Measurements from ENCODE around the gene MDM4. TPM values are rescaled to one million over a fixed set of nuclear protein-coding genes. Genes with fewer than 3 reads are reported as not detected.
"Not testable (repeated sequence)": the region's sequence is repeated elsewhere in the genome, so short reads cannot be mapped to it uniquely, and the experiment has no call there.

The MDM4 gene
- total and polyA plus RNA-seq, 2 donors (not counting 1 experiment from before 2014, with no cell fraction given) = 23.6 to 41.0 TPM

DNA sequence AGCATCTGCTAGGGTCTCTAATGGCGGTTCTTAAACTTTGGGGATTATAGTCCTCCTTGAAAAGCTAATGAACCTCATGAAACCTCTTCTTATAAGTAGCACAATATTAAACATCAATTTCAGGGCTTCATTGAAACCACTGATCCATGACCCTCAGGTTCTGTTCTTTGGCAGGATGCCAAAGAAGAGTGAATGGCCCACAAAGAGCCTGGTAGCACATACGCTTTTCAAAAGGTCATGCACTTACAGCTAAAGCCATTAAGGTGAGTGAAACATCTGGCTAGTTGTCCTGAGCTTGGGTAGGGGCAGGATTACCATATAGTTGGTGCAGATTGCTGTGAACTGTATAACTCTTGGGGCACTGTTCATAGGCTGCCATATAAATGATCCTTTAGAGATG, 42.3 kb downstream of the MDM4 start:
- Histone ChIP-seq H3K36me3 (ENCODE audit: control insufficient read depth, insufficient read depth, low read length) (no peaks in the 10 kb centered on the region), H2AFZ (ENCODE audit: low read length) (no peak overlapping the region), H3K4me3 (replicated peaks in 1 of 4; ENCODE audit: control extremely low read depth in 1 of 4, insufficient read depth in 1 of 4, low read depth in 3 of 4, low read length in 4 of 4) (no peak overlapping the region), H3K27me3 (ENCODE audit: control insufficient read depth, insufficient read depth, low read length) (no peaks in the 10 kb centered on the region), H3K9ac (ENCODE audit: insufficient read depth, low read length) (no peak overlapping the region), H3K79me2 (ENCODE audit: control insufficient read depth, insufficient read depth, low read length) (no peaks in the 10 kb centered on the region), H3K27ac (ENCODE audit: insufficient read depth, low read length) (no peak overlapping the region), H4K20me1 (ENCODE audit: control insufficient read depth, extremely low read depth, insufficient read depth, low read length) (no peaks in the 10 kb centered on the region), H3K4me1 (ENCODE audit: control insufficient read depth, extremely low read depth, insufficient read depth, low read length) (no peaks in the 10 kb centered on the region), H3K4me2 (ENCODE audit: extremely low read depth, insufficient read depth, low read length) (no peak overlapping the region), H3K9me3 (ENCODE audit: control insufficient read depth, insufficient read depth, low read depth, low read length) (no peaks in the 10 kb centered on the region)
- DNase-seq (ENCODE audit: low read depth in 2 of 2) = no peak
- no peak for TF ChIP-seq EZH2 (IDR thresholded peaks at IDR 0.05; ENCODE audit: low read length, missing control alignments)
- TF ChIP-seq, protein P1, sequence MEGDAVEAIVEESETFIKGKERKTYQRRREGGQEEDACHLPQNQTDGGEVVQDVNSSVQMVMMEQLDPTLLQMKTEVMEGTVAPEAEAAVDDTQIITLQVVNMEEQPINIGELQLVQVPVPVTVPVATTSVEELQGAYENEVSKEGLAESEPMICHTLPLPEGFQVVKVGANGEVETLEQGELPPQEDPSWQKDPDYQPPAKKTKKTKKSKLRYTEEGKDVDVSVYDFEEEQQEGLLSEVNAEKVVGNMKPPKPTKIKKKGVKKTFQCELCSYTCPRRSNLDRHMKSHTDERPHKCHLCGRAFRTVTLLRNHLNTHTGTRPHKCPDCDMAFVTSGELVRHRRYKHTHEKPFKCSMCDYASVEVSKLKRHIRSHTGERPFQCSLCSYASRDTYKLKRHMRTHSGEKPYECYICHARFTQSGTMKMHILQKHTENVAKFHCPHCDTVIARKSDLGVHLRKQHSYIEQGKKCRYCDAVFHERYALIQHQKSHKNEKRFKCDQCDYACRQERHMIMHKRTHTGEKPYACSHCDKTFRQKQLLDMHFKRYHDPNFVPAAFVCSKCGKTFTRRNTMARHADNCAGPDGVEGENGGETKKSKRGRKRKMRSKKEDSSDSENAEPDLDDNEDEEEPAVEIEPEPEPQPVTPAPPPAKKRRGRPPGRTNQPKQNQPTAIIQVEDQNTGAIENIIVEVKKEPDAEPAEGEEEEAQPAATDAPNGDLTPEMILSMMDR (conservative IDR thresholded peaks at IDR 0.05 in 1 of 2, IDR thresholded peaks at IDR 0.05 in 1 of 2; ENCODE audit: low read depth in 1 of 2, low read length in 2 of 2) = no peak

DNA sequence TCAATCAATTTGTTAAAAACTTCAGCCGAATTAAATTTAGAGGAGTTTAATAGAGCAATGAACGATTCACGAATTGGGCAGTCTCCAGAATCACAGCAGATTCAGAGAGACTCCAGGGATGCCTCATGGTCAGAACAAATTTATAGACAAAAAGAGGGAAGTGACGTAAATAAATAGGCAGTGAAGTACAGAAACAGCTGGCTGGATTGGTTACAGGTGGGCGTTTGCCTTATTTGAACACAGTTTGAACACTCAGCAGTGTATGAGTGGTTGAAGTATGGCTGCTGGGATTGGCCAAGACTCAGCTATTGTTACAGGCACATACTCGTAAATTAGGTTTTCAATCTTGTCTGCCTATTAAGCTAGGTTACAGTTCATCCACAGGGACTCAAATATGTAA, 43.8 kb downstream of the MDM4 start:
- not testable (repeated sequence) for H3K4me3 ChIP-seq (replicated peaks in 1 of 4; ENCODE audit: control extremely low read depth in 1 of 4, insufficient read depth in 1 of 4, low read depth in 3 of 4, low read length in 4 of 4); H3K4me1 ChIP-seq (ENCODE audit: control insufficient read depth, extremely low read depth, insufficient read depth, low read length); H3K27me3 ChIP-seq (ENCODE audit: control insufficient read depth, insufficient read depth, low read length); H4K20me1 ChIP-seq (ENCODE audit: control insufficient read depth, extremely low read depth, insufficient read depth, low read length); H3K79me2 ChIP-seq (ENCODE audit: control insufficient read depth, insufficient read depth, low read length); H2AFZ ChIP-seq (ENCODE audit: low read length); H3K27ac ChIP-seq (ENCODE audit: insufficient read depth, low read length); H3K36me3 ChIP-seq (ENCODE audit: control insufficient read depth, insufficient read depth, low read length); H3K4me2 ChIP-seq (ENCODE audit: extremely low read depth, insufficient read depth, low read length); H3K9me3 ChIP-seq (ENCODE audit: control insufficient read depth, insufficient read depth, low read depth, low read length); H3K9ac ChIP-seq (ENCODE audit: insufficient read depth, low read length)
- DNase-seq (ENCODE audit: low read depth in 2 of 2) = peak in 1 of 2 donors; percentile 6

DNA sequence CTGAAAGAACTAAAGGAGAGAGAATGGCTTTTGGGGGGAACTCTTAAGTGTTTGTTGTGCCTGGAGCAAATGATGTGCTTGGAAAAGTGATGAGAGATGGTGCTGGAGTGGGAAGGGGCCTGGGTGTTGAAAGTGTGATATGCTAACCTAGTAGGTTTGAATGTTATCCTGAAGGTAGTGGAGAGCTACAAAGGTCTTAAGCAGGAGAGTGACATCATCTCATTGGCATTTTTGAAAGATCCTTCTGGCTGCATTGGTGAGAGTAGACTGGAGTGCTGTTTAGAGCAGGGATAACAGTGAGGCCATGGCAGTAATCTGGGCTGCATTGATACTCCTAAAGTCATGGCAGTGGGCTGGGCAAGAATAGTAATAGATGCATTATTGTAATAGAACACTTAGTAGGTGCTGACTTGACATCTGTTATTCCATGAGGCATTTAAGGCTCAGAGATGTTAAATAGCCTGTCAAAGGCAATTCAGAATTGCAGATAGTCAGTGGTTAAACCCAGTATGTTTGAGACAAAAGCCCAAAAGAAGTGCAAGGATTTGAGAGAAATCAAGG, 44.5 kb downstream of the MDM4 start:
- TF ChIP-seq, protein P1 (conservative IDR thresholded peaks at IDR 0.05 in 1 of 2, IDR thresholded peaks at IDR 0.05 in 1 of 2; ENCODE audit: low read depth in 1 of 2, low read length in 2 of 2) = no peak
- no peak for TF ChIP-seq EZH2 (IDR thresholded peaks at IDR 0.05; ENCODE audit: low read length, missing control alignments)
- no peak overlapping the region for H3K9ac ChIP-seq (ENCODE audit: insufficient read depth, low read length)
- H3K27ac ChIP-seq (ENCODE audit: insufficient read depth, low read length) = no peak overlapping the region
- H3K4me3 ChIP-seq (replicated peaks in 1 of 4; ENCODE audit: control extremely low read depth in 1 of 4, insufficient read depth in 1 of 4, low read depth in 3 of 4, low read length in 4 of 4) = no peak overlapping the region
- H3K36me3 ChIP-seq (ENCODE audit: control insufficient read depth, insufficient read depth, low read length) = no peaks in the 10 kb centered on the region
- no peak overlapping the region for H2AFZ ChIP-seq (ENCODE audit: low read length)
- H3K27me3 ChIP-seq (ENCODE audit: control insufficient read depth, insufficient read depth, low read length) = no peaks in the 10 kb centered on the region
- H3K4me2 ChIP-seq (ENCODE audit: extremely low read depth, insufficient read depth, low read length) = no peak overlapping the region
- peak; percentile 17 to 71 for DNase-seq (ENCODE audit: low read depth in 2 of 2)
- H3K9me3 ChIP-seq (ENCODE audit: control insufficient read depth, insufficient read depth, low read depth, low read length) = no peaks in the 10 kb centered on the region
- no peaks in the 10 kb centered on the region for H3K4me1 ChIP-seq (ENCODE audit: control insufficient read depth, extremely low read depth, insufficient read depth, low read length)
- no peaks in the 10 kb centered on the region for H4K20me1 ChIP-seq (ENCODE audit: control insufficient read depth, extremely low read depth, insufficient read depth, low read length)
- no peaks in the 10 kb centered on the region for H3K79me2 ChIP-seq (ENCODE audit: control insufficient read depth, insufficient read depth, low read length)

Measured in fibroblast of lung (primary cell).